NB4 (cell line): ENCODE results near the gene CYP2D6.

Source experiments
- CTCF ChIP-seq: IDR thresholded peaks from one replicate; pipeline ENCODE4 v1.5.1; 2012; ENCODE audit warnings: low read depth, low read length
- MYC ChIP-seq: IDR thresholded peaks from 2 replicates; pipeline ENCODE4 v1.6.1; 2011; ENCODE audit warnings: low read depth, low read length
- POLR2A ChIP-seq: IDR thresholded peaks from 2 replicates; pipeline ENCODE4 v1.6.1; 2011; ENCODE audit warnings: mild to moderate bottlenecking; ENCODE audit not compliant: insufficient read length; ENCODE audit errors: extremely low read depth
- TF ChIP-seq, protein P1 (sequence below): IDR thresholded peaks from 2 replicates; pipeline ENCODE4 v1.6.1; 2011; ENCODE audit warnings: low read depth, low read length

DNA sequence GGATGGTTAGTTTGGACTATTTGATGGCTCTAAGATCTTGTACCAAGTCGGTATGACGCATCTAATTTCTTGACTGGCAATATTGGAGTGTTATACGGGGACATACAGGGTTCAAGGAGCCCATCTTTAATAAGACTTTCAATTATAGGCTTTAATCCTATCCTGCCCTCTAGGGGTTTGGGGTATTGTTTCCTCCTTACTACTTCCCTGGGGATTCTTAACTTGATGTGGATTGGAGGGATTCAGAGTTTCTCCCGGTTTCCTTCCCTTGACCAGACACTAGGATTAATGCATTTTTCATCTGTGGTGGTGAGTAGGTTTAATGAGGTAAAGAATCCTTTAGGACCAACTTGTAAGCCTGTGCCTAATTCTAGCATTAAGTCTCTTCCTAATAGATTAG lies 18.8 kb downstream of the CYP2D6 start:
- TF ChIP-seq POLR2A: no peak
- TF ChIP-seq CTCF: no peak
- TF ChIP-seq, protein P1, sequence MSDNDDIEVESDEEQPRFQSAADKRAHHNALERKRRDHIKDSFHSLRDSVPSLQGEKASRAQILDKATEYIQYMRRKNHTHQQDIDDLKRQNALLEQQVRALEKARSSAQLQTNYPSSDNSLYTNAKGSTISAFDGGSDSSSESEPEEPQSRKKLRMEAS: no peak
- TF ChIP-seq MYC: no peak
